MM.1S (cell line): ENCODE measurements around the gene TUBGCP6.

Source experiments
- DNase-seq: peaks from one replicate; pipeline ENCODE4 v3.0.0-alpha.2; 2015
- H2AFZ ChIP-seq: fragments of 300-600 bp; sonication (generic); 2 replicates; pipeline ENCODE4 v1.6.0; 2016; ENCODE audit warnings: antibody characterized with exemption, low read length
- H3F3A ChIP-seq: fragments of 300-600 bp; sonication (generic); 2 replicates; pipeline ENCODE4 v1.6.1; 2016; ENCODE audit warnings: mild to moderate bottlenecking, antibody characterized with exemption, low read length, moderate library complexity, mixed read lengths; ENCODE audit not compliant: insufficient read depth
- H3K27ac ChIP-seq: fragments of 300-600 bp; sonication (generic); 2 replicates; pipeline ENCODE4 v1.5.1; 2016; ENCODE audit warnings: mild to moderate bottlenecking, low read length
- H3K27me3 ChIP-seq: fragments of 300-600 bp; sonication (generic); replicated peaks from 2 replicates; pipeline ENCODE4 v1.6.0; 2016; ENCODE audit warnings: low read length; ENCODE audit not compliant: insufficient read depth
- H3K36me3 ChIP-seq: fragments of 300-600 bp; sonication (generic); replicated peaks from 2 replicates; pipeline ENCODE4 v1.6.1; 2016; ENCODE audit warnings: mild to moderate bottlenecking, low read length, mixed read lengths; ENCODE audit not compliant: insufficient read depth
- H3K4me1 ChIP-seq: fragments of 300-600 bp; sonication (generic); 2 replicates; pipeline ENCODE4 v1.6.1; 2016; ENCODE audit warnings: low read length, mixed read lengths
- H3K4me2 ChIP-seq: fragments of 300-600 bp; sonication (generic); 2 replicates; pipeline ENCODE4 v1.6.0; 2016; ENCODE audit warnings: low read depth, low read length
- H3K4me3 ChIP-seq: fragments of 300-600 bp; sonication (generic); 2 replicates; pipeline ENCODE4 v1.5.1; 2016; ENCODE audit warnings: low read length, mixed read lengths
- H3K79me2 ChIP-seq: fragments of 300-600 bp; sonication (generic); 2 replicates; pipeline ENCODE4 v1.6.1; 2016; ENCODE audit warnings: mixed run types, low read length, mixed read lengths
- H3K9ac ChIP-seq: fragments of 300-600 bp; sonication (generic); 2 replicates; pipeline ENCODE4 v1.6.1; 2016; ENCODE audit warnings: low read length, mixed read lengths
- H3K9me2 ChIP-seq: fragments of 300-600 bp; sonication (generic); replicated peaks from 2 replicates; pipeline ENCODE4 v1.6.1; 2016; ENCODE audit warnings: mild to moderate bottlenecking, low read length, mixed read lengths; ENCODE audit not compliant: insufficient read depth
- H3K9me3 ChIP-seq: fragments of 300-600 bp; sonication (generic); replicated peaks from 2 replicates; pipeline ENCODE4 v1.6.1; 2016; ENCODE audit warnings: mild to moderate bottlenecking, low read length, mixed read lengths; ENCODE audit not compliant: insufficient read depth
- H4K20me1 ChIP-seq: fragments of 300-600 bp; sonication (generic); 2 replicates; pipeline ENCODE4 v1.6.1; 2016; ENCODE audit warnings: mild to moderate bottlenecking, low read length, moderate library complexity, mixed read lengths; ENCODE audit not compliant: insufficient read depth
- CTCF ChIP-seq: fragments of 300-600 bp; sonication (generic); IDR thresholded peaks from 2 replicates; pipeline ENCODE4 v1.5.1; 2016; ENCODE audit warnings: antibody characterized with exemption, low read length, mixed read lengths
- EZH2 ChIP-seq: fragments of 300-600 bp; sonication (generic); optimal IDR thresholded peaks from 2 replicates; pipeline ENCODE3; 2017; ENCODE audit warnings: low read depth, mild to moderate bottlenecking, antibody characterized with exemption, low read length, mixed read lengths
- EZH2phosphoT487 ChIP-seq: fragments of 300-600 bp; sonication (generic); IDR thresholded peaks from 2 replicates; pipeline ENCODE4 v1.6.1; 2018; ENCODE audit warnings: antibody characterized with exemption, low read length

TUBGCP6 gene

GRCh38 chr22:50233223-50233622 is 11.6 kb downstream of the TUBGCP6 start:
- Histone ChIP-seq H3K27me3 (no peaks in the 10 kb centered on the region), H3K9me2 (no peaks in the 10 kb centered on the region), H3F3A (no peaks in the 10 kb centered on the region), H3K27ac (no peak overlapping the region), H3K9ac (no peak overlapping the region), H3K4me3 (no peak overlapping the region), H3K9me3 (no peaks in the 10 kb centered on the region), H4K20me1 (no peaks in the 10 kb centered on the region; the same call in 1 of the 2 replicates), H2AFZ (no peak overlapping the region), H3K4me1 (no peaks in the 10 kb centered on the region), H3K36me3 (no peaks in the 10 kb centered on the region), H3K4me2 (no peak overlapping the region), H3K79me2 (peaks cover 52% of the 10 kb centered on the region)
- no peak for TF ChIP-seq EZH2phosphoT487
- TF ChIP-seq CTCF: no peak
- TF ChIP-seq EZH2: no peak
- DNase-seq: no peak

GRCh38 chr22:50232481-50233151 is 12.2 kb downstream of the TUBGCP6 start:
- H3K79me2 ChIP-seq: peaks cover 46% of the 10 kb centered on the region
- H4K20me1 ChIP-seq: no peaks in the 10 kb centered on the region; the same call in 1 of the 2 replicates
- H3K9ac ChIP-seq: no peak overlapping the region
- H3K27ac ChIP-seq: no peak overlapping the region
- no peaks in the 10 kb centered on the region for H3K9me2 ChIP-seq
- H3K36me3 ChIP-seq: no peaks in the 10 kb centered on the region
- no peaks in the 10 kb centered on the region for H3K9me3 ChIP-seq
- TF ChIP-seq EZH2 (no peak), EZH2phosphoT487 (no peak), CTCF (no peak)
- no peak for DNase-seq
- no peaks in the 10 kb centered on the region for H3K4me1 ChIP-seq
- no peaks in the 10 kb centered on the region for H3K27me3 ChIP-seq
- no peaks in the 10 kb centered on the region for H3F3A ChIP-seq
- H3K4me3 ChIP-seq: no peak overlapping the region
- no peak overlapping the region for H2AFZ ChIP-seq
- no peak overlapping the region for H3K4me2 ChIP-seq

- no peaks in the 10 kb centered on the region for H3K27me3 ChIP-seq
- no peaks in the 10 kb centered on the region for H3K36me3 ChIP-seq
Observed at GRCh38 chr22:50229370-50229769, 15.5 kb downstream of the TUBGCP6 start.

More at GRCh38 chr22:50229370-50229769, 15.5 kb downstream of the TUBGCP6 start:
- Histone ChIP-seq H3K9me2 (no peaks in the 10 kb centered on the region), H2AFZ (no peak overlapping the region), H3F3A (no peaks in the 10 kb centered on the region), H4K20me1 (no peaks in the 10 kb centered on the region), H3K4me2 (no peak overlapping the region), H3K9ac (no peak overlapping the region), H3K79me2 (peaks cover 14% of the 10 kb centered on the region), H3K27ac (no peak overlapping the region), H3K9me3 (no peaks in the 10 kb centered on the region), H3K4me1 (no peaks in the 10 kb centered on the region), H3K4me3 (no peak overlapping the region)
- TF ChIP-seq EZH2: no peak
- no peak for TF ChIP-seq CTCF
- TF ChIP-seq EZH2phosphoT487: no peak
- DNase-seq: no peak
